ENCODE results near the gene EEF1A2.

EEF1A2 gene

DNA sequence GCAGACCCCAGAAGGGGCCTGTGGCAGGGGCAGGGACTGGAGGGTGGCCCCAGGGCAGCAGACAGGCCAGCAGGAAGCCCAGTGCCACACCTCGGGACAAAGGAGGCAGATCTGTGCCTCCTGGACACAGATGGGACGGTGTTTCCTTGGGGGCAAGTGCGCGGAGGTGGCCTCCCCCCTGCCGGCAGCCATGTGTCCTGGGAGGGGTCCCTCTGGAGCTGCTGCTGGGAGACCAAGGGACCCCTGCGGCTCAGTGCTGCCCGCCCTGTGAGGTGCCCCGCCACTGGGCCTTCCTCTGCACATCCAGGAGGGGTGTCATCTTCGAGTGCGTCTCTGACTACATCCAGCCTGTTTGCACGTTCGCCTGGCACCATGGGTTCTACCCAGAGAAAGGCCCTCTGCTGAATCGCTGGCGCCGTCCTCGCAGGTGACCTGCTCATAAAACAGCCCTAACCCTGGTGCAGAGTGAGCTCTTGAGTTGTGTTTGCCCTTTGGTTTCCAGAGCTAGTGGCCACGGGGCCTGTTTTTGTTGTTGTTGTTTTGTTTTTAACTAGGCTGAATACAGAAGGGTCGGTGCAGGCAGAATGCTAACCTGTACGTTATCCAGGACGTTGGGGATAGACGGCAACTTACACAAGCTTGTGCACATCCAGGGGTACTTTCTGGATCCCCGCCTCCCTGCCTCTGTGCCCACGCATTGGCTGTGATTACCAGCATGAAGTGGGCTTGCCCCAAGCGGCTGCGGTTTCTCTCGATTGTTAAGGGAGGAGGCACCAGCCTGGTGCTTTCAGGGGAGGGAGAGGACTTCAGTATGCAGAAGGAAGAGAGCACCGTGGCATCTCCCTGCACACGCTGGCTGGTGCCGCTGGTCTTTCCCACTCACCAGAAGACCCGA, 25.1 kb downstream of the EEF1A2 start:
- TF ChIP-seq, protein P1, sequence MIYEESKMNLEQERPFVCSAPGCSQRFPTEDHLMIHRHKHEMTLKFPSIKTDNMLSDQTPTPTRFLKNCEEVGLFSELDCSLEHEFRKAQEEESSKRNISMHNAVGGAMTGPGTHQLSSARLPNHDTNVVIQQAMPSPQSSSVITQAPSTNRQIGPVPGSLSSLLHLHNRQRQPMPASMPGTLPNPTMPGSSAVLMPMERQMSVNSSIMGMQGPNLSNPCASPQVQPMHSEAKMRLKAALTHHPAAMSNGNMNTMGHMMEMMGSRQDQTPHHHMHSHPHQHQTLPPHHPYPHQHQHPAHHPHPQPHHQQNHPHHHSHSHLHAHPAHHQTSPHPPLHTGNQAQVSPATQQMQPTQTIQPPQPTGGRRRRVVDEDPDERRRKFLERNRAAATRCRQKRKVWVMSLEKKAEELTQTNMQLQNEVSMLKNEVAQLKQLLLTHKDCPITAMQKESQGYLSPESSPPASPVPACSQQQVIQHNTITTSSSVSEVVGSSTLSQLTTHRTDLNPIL (CRISPR knock-in tag; IDR thresholded peaks at IDR 0.05; ENCODE audit: low read depth), result no peak
- TF ChIP-seq, protein P2, sequence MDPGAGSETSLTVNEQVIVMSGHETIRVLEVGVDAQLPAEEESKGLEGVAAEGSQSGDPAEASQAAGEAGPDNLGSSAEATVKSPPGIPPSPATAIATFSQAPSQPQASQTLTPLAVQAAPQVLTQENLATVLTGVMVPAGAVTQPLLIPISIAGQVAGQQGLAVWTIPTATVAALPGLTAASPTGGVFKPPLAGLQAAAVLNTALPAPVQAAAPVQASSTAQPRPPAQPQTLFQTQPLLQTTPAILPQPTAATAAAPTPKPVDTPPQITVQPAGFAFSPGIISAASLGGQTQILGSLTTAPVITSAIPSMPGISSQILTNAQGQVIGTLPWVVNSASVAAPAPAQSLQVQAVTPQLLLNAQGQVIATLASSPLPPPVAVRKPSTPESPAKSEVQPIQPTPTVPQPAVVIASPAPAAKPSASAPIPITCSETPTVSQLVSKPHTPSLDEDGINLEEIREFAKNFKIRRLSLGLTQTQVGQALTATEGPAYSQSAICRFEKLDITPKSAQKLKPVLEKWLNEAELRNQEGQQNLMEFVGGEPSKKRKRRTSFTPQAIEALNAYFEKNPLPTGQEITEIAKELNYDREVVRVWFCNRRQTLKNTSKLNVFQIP (CRISPR knock-in tag; IDR thresholded peaks at IDR 0.05; ENCODE audit: borderline replicate concordance, low read depth), result no peak
- TF ChIP-seq ZNF70 (CRISPR knock-in tag; IDR thresholded peaks at IDR 0.05) (no peak), SNAI2 (CRISPR knock-in tag; IDR thresholded peaks at IDR 0.05) (no peak), PPARA (CRISPR knock-in tag; IDR thresholded peaks at IDR 0.05; ENCODE audit: borderline replicate concordance) (no peak), ESRRG (CRISPR knock-in tag; IDR thresholded peaks at IDR 0.05) (no peak), BACH2 (CRISPR knock-in tag; IDR thresholded peaks at IDR 0.05; ENCODE audit: borderline replicate concordance) (no peak), ARNTL (CRISPR knock-in tag; IDR thresholded peaks at IDR 0.05; ENCODE audit: borderline replicate concordance, low read depth) (no peak), ZNF565 (CRISPR knock-in tag; conservative IDR thresholded peaks at IDR 0.05; ENCODE audit: low read depth) (no peak), TOX (CRISPR knock-in tag; IDR thresholded peaks at IDR 0.05; ENCODE audit: borderline replicate concordance) (no peak), CSDC2 (CRISPR knock-in tag; IDR thresholded peaks at IDR 0.05) (no peak)
- TF ChIP-seq, protein P3, sequence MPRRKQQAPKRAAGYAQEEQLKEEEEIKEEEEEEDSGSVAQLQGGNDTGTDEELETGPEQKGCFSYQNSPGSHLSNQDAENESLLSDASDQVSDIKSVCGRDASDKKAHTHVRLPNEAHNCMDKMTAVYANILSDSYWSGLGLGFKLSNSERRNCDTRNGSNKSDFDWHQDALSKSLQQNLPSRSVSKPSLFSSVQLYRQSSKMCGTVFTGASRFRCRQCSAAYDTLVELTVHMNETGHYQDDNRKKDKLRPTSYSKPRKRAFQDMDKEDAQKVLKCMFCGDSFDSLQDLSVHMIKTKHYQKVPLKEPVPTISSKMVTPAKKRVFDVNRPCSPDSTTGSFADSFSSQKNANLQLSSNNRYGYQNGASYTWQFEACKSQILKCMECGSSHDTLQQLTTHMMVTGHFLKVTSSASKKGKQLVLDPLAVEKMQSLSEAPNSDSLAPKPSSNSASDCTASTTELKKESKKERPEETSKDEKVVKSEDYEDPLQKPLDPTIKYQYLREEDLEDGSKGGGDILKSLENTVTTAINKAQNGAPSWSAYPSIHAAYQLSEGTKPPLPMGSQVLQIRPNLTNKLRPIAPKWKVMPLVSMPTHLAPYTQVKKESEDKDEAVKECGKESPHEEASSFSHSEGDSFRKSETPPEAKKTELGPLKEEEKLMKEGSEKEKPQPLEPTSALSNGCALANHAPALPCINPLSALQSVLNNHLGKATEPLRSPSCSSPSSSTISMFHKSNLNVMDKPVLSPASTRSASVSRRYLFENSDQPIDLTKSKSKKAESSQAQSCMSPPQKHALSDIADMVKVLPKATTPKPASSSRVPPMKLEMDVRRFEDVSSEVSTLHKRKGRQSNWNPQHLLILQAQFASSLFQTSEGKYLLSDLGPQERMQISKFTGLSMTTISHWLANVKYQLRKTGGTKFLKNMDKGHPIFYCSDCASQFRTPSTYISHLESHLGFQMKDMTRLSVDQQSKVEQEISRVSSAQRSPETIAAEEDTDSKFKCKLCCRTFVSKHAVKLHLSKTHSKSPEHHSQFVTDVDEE (CRISPR knock-in tag; IDR thresholded peaks at IDR 0.05), result no peak
- ATAC-seq, result no peak

DNA sequence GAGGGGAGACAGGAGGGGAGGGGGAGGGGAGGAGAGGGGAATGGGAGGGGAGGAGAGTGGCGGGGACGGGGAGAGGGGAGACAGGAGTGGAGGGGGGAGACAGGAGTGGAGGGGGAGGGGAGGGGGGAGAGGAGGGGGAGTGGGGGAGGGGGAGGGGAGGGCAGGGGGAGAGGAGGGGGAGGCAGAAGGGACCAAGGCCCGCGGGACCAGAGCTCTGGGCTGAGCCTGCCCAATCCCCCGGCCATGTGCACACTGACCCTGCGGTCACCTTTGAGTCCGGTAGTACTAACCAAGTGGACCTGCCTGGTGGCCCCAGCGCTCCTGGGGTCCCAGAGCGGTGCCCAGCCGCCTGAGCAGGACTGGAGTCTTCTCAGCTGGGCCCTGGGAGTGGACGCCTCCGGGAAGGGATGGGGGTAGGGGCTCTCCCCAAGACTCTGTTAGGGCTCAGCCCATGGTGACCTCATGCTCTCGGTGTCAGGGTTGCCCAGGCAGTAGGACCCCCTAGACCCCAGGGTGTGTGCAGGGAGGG, 26.0 kb downstream of the EEF1A2 start:
- ATAC-seq, result no peak
- no peak for TF ChIP-seq TCF4 (CRISPR knock-in tag; IDR thresholded peaks at IDR 0.05; ENCODE audit: borderline replicate concordance)
- no peak for TF ChIP-seq TOX (CRISPR knock-in tag; IDR thresholded peaks at IDR 0.05; ENCODE audit: borderline replicate concordance)
- no peak for TF ChIP-seq ISL1 (CRISPR knock-in tag; IDR thresholded peaks at IDR 0.05)
- TF ChIP-seq SNAI2 (CRISPR knock-in tag; IDR thresholded peaks at IDR 0.05), result no peak
- TF ChIP-seq BACH2 (CRISPR knock-in tag; IDR thresholded peaks at IDR 0.05; ENCODE audit: borderline replicate concordance), result no peak
- TF ChIP-seq ESRRG (CRISPR knock-in tag; IDR thresholded peaks at IDR 0.05), result no peak
- TF ChIP-seq OSR1 (CRISPR knock-in tag; IDR thresholded peaks at IDR 0.05), result no peak

DNA sequence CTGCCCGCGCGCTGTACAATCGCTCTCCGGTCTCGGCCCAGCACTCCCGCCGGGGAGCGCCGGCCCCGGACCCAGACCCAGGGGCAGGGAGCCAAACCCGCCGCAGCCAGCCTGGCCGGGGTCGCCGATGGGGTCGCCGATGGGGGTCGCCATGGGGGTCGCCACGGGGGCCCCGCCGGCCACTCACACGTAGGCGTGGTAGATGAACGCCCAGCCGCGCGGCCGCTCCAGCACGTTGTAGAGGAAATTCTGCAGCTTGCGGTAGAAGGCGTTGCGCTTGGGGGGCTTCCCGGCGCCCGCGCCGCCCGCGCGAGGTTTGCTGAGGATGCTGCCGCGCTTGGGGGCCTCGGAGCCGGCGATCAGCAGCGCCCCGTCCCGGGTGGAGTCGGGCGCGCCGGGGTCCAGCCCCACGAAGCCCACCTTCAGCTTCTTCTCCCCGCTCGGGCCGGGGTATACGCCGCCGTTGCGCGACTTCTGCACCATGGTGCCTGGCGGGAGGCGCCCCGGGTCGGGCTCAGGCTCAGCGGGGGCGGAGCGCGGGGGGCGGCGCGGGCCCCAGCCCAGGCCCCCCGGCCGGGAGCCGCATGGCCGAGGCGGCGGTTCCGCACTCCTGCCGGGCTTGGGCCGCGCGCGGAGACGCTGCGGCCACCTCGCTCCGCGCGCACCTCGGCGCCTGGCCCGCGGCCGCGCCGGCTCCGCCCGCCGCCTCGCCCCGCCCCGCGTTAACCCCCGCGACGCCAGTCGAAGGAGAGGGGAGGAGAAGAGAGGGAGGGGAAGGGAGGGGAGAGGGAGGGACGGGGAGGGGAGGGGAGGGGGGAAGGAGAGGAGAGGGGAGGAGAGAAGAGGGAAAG, 26.7 kb downstream of the EEF1A2 start, which contains the start of gene KCNQ2:
Gene KCNQ2, minus strand, starts transcription at position 675 of the 851 bp plus-strand sequence. Its CDS starts 192 bp downstream, at position 483.
- no peak for ATAC-seq
- TF ChIP-seq CSDC2 (CRISPR knock-in tag; IDR thresholded peaks at IDR 0.05) (no peak), TOX (CRISPR knock-in tag; IDR thresholded peaks at IDR 0.05; ENCODE audit: borderline replicate concordance) (no peak), BACH2 (CRISPR knock-in tag; IDR thresholded peaks at IDR 0.05; ENCODE audit: borderline replicate concordance) (no peak), GLIS3 (CRISPR knock-in tag; IDR thresholded peaks at IDR 0.05) (no peak), SNAI2 (CRISPR knock-in tag; IDR thresholded peaks at IDR 0.05) (no peak)
- TF ChIP-seq, protein P4, sequence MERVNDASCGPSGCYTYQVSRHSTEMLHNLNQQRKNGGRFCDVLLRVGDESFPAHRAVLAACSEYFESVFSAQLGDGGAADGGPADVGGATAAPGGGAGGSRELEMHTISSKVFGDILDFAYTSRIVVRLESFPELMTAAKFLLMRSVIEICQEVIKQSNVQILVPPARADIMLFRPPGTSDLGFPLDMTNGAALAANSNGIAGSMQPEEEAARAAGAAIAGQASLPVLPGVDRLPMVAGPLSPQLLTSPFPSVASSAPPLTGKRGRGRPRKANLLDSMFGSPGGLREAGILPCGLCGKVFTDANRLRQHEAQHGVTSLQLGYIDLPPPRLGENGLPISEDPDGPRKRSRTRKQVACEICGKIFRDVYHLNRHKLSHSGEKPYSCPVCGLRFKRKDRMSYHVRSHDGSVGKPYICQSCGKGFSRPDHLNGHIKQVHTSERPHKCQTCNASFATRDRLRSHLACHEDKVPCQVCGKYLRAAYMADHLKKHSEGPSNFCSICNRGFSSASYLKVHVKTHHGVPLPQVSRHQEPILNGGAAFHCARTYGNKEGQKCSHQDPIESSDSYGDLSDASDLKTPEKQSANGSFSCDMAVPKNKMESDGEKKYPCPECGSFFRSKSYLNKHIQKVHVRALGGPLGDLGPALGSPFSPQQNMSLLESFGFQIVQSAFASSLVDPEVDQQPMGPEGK (CRISPR knock-in tag; IDR thresholded peaks at IDR 0.05; ENCODE audit: borderline replicate concordance), result no peak

Measured in SK-N-SH treated with all-trans-retinoic acid at 6 μM for 48 hours (cell line).